GM21529 (cell line): Measurements from ENCODE around the gene EBNA1BP2.
"Not testable (repeated sequence)": the region's sequence is repeated elsewhere in the genome, so short reads cannot be mapped to it uniquely, and the experiment has no call there.

Experiments
- ATAC-seq: cut with Tn5 transposase; IDR thresholded peaks from one replicate; pipeline ENCODE4 v1.9.1; 2021; ENCODE audit not compliant: unreplicated experiment

EBNA1BP2 gene

DNA sequence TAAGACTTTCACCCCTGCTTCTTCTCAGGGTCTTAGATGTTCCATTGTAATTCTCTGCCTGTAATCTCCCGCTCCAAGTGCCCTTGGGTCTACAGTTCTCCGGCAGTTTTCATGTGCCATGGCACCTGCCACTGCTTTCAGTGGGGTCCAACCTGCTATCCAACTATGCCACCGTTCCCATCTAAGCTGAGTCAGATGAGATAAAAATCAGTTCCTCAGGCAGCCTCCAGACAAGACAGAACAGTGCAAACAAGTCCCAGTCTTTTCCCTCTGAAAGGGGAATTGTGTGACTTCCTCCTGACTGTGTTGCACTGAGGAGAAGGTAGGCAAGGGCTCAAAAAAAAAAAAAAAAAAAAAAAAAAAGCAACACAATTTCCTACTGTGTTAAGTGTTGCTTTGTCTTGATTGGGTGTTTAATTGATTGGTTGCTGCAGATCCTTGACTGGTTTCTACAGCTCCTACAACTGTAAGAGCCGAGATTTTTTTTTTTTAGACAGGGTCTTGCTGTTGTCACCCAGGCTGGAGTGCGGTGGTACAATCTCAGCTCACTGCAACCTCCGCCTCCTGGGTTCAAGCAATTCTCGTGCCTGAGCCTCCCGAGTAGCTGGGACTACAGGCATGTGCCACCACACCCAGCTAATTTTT lies 50.7 kb downstream of the EBNA1BP2 start:
- no peak for ATAC-seq

- ATAC-seq: not testable (repeated sequence)
Observed at GRCh38 chr1:43119928-43120586, 52.0 kb downstream of the EBNA1BP2 start.
